GM11168 (cell line): Measurements from ENCODE around the gene RCBTB2.

Experiments used
- in situ Hi-C: fragments of 300-500 bp; cut with MboI; formaldehyde crosslinking; loops from one replicate; pipeline ENCODE4 v1.12.0; 2022; ENCODE audit warnings: low sequenced_read_pairs; ENCODE audit not compliant: unreplicated experiment

Gene RCBTB2

GRCh38 chr13:48534911-48535501, 2.1 kb upstream of the RCBTB2 start:
- in situ Hi-C loops, result no loop called here

- in situ Hi-C loops, result no loop called here
Observed at GRCh38 chr13:48533961-48534600, 1.2 kb upstream of the RCBTB2 start.

GRCh38 chr13:48532256-48532505, 699 bp downstream of the RCBTB2 start:
- in situ Hi-C loops, result no loop called here

- in situ Hi-C loops, result no loop called here
Observed at GRCh38 chr13:48531416-48532255, 1.2 kb downstream of the RCBTB2 start.

- in situ Hi-C loops, result no loop called here
Observed at GRCh38 chr13:48530833-48531232, 2.0 kb downstream of the RCBTB2 start.

GRCh38 chr13:48528720-48529119, 4.2 kb downstream of the RCBTB2 start:
- in situ Hi-C loops, result no loop called here

- in situ Hi-C loops, result no loop called here
Observed at GRCh38 chr13:48527955-48528354, 4.9 kb downstream of the RCBTB2 start.

GRCh38 chr13:48526286-48526685, 6.6 kb downstream of the RCBTB2 start:
- in situ Hi-C loops, result no loop called here

DNA sequence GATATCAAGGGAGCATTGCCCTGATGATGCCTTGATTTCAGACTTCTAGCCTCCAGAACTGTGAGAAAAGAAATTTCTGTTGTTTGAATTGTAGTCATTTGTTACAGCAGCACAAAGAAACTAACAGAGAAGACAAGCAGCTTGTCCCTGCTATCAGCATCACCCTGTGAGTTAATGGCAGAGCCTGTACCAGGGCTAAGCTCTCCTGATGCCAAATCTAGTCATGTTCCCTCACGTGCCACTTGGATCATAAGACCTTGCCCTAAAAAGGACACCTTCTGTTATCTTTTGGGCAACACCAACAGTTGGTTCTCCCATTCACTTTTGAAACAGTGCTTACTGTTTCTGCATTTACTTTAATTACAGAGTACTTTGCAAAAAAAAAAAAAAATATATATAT, 14.8 kb downstream of the RCBTB2 start:
- in situ Hi-C loops, result no loop called here

GRCh38 chr13:48515732-48516131, 17.1 kb downstream of the RCBTB2 start:
- in situ Hi-C loops, result no loop called here

DNA sequence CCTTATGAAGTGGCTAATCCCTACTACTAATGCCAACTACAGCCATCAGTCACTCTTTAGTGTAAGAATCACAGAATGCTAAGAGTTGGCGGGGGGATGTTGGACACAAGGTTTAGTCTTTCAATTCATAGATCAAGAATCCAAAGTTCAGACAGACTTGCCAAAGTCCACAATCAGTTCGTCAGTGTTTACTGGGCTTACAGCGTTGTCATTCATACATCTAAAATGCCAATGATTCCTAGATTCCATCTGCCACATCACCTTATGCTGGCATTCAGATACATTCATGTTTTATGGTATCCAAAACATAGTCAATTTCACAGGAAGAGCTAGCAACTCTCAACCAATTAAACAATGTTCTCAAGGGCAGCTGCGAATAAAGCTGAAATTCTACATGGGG, 18.1 kb downstream of the RCBTB2 start:
- in situ Hi-C loops, result no loop called here

DNA sequence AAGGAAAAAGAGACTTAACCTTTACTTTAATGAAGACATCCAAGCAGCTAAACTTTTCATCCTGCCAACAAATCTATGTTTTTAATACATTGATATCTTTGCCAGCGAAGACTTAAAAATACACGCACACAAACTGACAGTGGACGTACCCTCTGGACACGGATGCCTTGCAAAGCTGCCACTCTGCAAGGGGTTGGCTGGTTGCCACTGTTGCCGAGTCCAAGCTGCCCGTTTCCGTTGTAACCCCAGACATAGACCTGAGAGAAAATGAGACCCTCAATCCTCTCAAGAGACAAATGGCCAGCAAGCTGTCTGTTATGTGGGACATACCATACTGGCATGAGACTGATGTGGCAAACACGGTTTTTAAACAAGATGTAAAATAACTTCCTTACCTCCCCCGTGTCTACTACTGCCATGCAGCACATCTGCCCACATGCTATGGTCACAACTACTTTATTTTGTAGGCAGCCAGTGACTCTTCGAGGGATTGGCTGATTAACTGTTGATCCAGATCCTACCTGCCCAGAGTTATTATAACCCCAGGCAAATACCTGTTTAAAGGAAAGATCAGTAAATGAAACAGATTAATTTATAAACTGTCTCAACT, 21.2 kb downstream of the RCBTB2 start:
- in situ Hi-C loops, result no loop called here

GRCh38 chr13:48510698-48511097, 22.2 kb downstream of the RCBTB2 start:
- in situ Hi-C loops, result no loop called here

DNA sequence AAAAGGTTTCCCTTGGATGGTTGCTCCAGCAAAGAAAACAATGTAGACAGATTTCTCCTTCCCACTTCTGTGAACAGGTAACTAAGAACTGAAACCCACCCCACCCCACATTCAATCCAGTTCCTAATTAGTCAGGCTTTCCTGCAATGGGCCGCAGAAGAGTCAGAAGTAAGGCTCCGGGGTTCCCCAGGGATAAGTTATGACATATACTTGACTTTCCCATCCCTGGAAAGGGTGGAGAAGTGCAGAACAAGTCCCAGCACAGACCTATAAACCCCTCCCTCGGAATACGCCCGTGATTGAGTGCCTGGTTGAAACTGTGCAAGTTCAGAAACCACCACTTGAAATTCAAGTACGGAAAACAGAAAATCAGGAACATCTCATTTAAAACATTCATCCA, 24.9 kb downstream of the RCBTB2 start:
- in situ Hi-C loops, result no loop called here

GRCh38 chr13:48507021-48507420, 25.9 kb downstream of the RCBTB2 start:
- in situ Hi-C loops, result no loop called here

GRCh38 chr13:48506092-48506701, 26.7 kb downstream of the RCBTB2 start:
- in situ Hi-C loops, result no loop called here

DNA sequence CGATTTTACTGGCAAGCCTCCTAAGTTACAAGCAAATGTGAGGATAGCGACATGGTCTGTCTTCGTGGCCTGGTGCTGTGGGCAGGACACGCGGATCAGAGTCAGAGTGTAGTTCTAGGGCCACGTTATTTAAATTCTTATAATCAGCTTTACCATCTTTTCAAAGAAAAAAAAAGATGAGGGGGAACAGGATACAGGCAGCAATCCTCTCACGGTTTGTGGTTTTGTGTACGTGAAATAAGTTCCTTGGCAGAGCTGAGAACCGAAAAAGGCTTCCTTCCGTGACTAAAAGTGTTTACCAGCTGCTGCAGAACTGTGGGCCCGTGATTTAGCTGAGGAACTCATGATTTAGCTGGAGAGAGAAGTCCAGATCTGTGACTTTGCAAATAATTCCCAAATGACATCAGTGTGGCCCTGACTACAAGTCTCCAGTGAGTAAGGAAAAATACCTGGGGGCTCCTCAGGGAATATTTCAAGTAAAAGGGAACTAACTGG, 27.2 kb downstream of the RCBTB2 start:
- in situ Hi-C loops, result no loop called here

DNA sequence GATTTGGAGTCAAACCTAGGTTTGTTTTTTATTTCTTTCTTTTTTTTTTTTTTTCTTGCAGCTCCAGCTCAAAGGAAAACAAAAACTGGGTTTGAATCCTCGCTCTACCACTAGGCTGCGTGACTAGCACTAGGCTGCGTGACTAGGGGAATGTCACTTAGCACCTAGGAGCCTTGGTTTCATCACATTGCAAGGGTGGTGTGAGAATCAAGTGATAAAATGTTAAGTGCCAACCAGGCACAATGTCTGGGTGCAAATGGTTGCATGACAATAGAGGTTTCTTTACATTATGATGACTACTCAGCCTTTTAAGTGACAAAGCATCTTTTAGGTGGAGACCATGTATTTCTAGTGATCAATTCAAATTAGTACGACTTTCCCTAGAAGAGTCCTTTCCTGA, 27.9 kb downstream of the RCBTB2 start:
- in situ Hi-C loops, result no loop called here

- in situ Hi-C loops, result loop anchor here (5.0 kb wide), 1 partner anchor 73 kb away; no protein-coding TSS in a partner anchor
Observed at GRCh38 chr13:48504606-48505005, 28.3 kb downstream of the RCBTB2 start.

DNA sequence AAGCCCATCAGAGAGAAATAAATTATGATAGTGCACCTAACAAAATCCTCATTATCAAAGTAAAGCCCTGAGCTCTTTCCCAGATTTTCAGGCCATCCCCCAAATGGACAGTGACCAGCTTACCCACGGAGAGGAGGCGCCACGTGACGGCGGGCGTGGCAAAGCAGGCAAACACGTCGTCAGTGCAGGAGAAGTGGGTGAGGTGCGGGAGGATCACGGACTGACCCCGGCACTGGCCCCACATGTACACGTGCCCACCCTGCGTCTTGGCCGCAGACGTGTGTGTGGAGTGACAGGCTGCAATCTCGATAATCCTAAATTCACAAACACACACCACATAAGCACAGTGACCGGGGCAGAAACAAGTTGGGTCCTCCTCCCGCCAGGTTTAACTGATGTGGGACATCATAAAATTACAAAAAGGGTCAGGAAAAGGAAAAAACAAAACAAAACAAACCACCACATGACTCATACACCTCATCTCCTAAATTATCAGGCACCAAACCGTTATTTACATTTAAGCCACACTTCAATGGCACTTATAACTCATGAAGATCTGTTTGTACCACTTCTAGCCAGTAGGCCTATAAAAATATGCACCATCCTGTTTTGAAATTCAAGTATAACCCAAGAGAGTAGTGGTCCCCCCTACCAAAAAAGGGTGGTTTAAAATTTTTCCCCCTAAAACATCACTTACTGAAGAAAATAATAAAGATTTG, 30.1 kb downstream of the RCBTB2 start:
- in situ Hi-C loops, result loop anchor here (5.0 kb wide), 1 partner anchor 75 kb away; no protein-coding TSS in a partner anchor
